GM21390 (cell line): Measurements from ENCODE around the gene NFATC2.
"Not testable (repeated sequence)": the region's sequence is repeated elsewhere in the genome, so short reads cannot be mapped to it uniquely, and the experiment has no call there.

Experiments
- ATAC-seq: cut with Tn5 transposase; IDR thresholded peaks from one replicate; pipeline ENCODE4 v1.9.1; 2021; ENCODE audit not compliant: unreplicated experiment

NFATC2 gene

GRCh38 chr20:51540580-51540979 is 1.9 kb downstream of the NFATC2 start:
- no peak for ATAC-seq

GRCh38 chr20:51540074-51540473 is 2.4 kb downstream of the NFATC2 start:
- not testable (repeated sequence) for ATAC-seq

- no peak for ATAC-seq
These were observed 6.1 kb downstream of the NFATC2 start for GRCh38 chr20:51536116-51537069.

GRCh38 chr20:51535674-51536073 is 6.8 kb downstream of the NFATC2 start:
- ATAC-seq: no peak

GRCh38 chr20:51535075-51535386 is 7.5 kb downstream of the NFATC2 start:
- no peak for ATAC-seq

- no peak for ATAC-seq
These were observed 9.0 kb downstream of the NFATC2 start for GRCh38 chr20:51533291-51534172.

- ATAC-seq: no peak
These were observed 9.8 kb downstream of the NFATC2 start for GRCh38 chr20:51532577-51533191.

GRCh38 chr20:51531712-51532456 is 10.6 kb downstream of the NFATC2 start:
- no peak for ATAC-seq

GRCh38 chr20:51531141-51531710 is 11.3 kb downstream of the NFATC2 start:
- ATAC-seq: peak; percentile 62

GRCh38 chr20:51529758-51530157 is 12.8 kb downstream of the NFATC2 start:
- ATAC-seq: no peak

- no peak for ATAC-seq
These were observed 13.3 kb downstream of the NFATC2 start for GRCh38 chr20:51529081-51529681.

- ATAC-seq: no peak
These were observed 14.1 kb downstream of the NFATC2 start for GRCh38 chr20:51528263-51529027.

- no peak for ATAC-seq
These were observed 15.8 kb downstream of the NFATC2 start for GRCh38 chr20:51526754-51527153.

- ATAC-seq: no peak
These were observed 16.4 kb downstream of the NFATC2 start for GRCh38 chr20:51526106-51526470.

- no peak for ATAC-seq
These were observed 17.0 kb downstream of the NFATC2 start for GRCh38 chr20:51525241-51526105.

- ATAC-seq: no peak
These were observed 19.1 kb downstream of the NFATC2 start for GRCh38 chr20:51523276-51524013.

- ATAC-seq: no peak
These were observed 20.3 kb downstream of the NFATC2 start for GRCh38 chr20:51522207-51522606.

GRCh38 chr20:51517839-51518238 is 24.7 kb downstream of the NFATC2 start:
- no peak for ATAC-seq
